Dermis lymphatic vessel endothelial cell (primary cell): ENCODE results near the gene ACRBP. TPM values are rescaled to one million over a fixed set of nuclear protein-coding genes. Genes with fewer than 3 reads are reported as not detected.

Experiments used
- total RNA-seq: library from RNA; depleted of rRNA; stranded (reverse); fragments of >200 nt; gene quantifications from 2 replicates; pipeline ENCODE4 v1.2.1, GENCODE V29; 2014

Gene ACRBP
- 0.33 and 0.43 TPM in 2 replicates for total RNA-seq

DNA sequence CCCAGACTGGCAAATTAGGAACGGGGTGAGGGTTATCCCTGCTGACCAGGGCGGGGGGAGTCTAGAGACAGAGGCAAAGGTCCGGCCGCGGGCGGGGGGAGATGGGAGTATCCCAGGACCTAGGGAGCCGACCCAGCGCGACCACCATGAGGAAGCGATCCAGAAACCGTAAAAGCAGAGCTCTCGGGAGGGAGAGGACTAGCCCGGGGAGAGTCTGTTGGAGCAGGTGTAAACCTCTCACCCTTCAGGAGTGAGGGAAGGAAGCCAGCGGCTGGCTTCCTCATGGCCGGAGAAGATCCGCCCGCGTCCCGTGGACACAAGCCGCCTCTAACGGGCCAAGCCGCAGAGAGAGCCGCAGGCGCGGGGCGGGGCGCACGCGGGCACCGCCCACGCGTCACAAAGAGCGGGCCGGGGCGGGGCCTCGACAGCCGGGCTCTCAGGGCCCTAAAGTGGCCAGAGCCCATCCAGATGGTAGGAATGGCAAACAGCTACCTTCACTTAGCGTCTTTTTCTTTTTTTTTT lies at the start of gene ACRBP:
TSS of gene ACRBP (minus strand) at position 350 of the 522 bp plus-strand sequence. CDS start at position 284, 66 bp downstream.

DNA sequence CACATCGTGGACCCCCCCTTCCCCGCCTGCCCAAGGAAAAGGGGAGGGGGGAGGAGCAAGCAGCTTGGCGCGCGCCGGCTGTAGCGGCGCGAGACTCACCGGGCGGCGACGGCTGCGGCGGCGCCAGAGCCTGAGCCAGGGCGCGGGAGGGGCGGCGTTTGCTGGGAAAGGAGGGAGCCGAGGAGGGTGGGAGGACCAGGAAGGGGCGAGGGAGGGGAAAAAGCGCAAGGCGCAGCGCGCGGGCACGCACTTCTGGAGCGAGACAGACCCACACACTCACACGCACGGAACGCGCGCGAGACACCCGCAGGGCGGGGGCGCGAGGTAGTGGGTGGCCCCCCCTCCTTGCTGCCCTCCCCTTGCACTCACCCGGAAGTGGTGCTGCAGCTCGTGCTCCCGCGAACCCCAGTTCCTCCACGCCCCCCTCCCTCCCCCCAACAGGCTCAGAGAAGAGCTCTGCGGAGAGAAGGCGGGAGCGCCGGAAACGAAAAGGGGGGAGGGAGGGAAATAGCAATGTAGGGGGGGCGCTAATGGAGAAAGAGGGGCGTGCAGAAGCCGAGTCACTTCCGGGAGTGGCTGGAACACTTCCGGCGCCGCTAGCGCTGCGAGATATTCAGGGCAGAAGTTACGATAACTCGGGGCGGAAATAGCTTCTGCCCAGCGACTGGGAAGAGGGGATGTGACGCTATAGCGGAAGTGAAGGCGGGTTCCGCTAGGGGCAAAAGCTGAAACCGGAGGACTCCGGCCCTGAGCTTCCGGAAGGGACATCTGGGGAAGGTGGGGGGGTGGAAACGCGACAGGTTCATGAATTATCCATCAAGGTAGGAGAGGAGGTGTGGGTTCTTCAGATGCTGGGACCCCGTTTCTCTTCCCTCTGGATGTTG lies 42.0 kb upstream of the ACRBP start, which contains the start of gene ZNF384:
TSS of gene ZNF384 (minus strand) at position 377 of the 884 bp plus-strand sequence. CDS start 9,855 bp downstream, outside the sequence.

DNA sequence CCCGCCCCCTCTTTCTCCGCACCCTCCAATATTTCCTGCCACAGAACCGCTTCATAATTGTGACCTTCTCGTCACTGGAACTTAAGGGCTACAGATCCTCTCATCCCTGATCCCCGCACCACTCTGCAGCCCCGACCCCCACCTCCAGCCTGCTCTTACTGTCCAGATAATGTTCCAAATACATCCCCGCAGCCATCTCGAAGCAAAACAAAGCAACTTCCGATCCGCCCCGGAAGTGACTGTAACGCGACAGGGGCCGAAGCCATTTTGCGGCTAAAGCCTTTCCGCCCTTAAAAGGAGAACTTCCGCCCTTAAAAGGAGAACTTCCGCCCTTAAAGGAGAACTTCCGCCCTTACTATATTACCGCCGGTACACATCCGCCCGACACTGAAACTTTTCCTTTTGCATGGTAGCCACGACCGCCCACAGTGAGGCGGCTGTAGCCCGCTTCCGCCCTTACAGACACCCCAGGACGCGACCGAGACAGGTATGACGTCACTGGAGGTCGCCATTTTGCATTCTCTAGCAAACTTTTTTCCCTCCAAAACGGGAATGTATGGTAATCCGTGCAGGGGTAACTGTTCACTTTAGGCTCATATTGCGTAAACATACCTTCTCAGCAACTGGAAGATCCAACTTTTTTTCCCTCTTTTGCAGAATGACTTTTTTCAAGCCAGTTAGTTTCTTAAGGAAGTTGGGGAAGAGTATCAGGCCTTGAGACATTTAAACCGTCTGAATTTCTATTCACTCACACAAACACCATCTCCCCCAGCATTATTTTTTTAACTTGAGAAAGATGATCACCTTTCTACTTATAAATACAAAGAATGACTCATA lies 15.9 kb upstream of the ACRBP start, which contains the start of gene ING4:
TSS of gene ING4 (minus strand) at position 214 of the 837 bp plus-strand sequence. CDS start at position 196, 18 bp downstream.

DNA sequence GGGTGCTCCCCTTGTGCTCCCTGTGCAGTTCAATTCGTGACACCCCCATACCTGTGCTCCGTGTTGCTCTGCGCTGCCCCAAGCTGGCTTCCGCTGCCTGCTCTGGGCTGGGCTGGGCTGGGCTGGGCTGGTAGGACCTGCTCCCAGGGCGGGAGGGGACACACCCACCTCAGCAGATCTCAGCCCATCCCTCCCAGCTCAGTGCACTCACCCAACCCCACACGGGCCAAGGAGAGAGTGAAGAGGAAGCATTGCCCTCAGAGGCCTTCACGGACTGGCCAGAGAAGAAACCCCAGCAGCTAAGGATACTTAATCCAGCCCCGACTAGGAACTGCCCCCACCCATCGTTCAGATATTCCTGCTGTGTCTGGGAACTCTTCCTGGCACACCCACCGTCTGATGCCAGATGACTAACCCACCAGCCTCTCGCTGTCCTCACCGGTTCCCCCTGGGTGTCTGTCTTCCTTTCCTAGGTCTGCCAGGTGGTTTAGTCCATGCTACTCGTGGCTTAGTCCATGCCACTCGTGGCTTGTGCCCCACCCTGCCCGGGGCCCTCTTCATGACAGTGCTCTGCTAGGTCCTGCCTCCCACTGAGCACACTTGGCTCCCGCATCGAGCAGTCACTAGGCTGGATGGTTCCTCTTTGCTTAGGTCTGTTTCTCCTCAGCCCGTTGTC lies 11.2 kb downstream of the ACRBP start, which contains the start of gene LPAR5:
TSS of gene LPAR5 (minus strand) at position 104 of the 676 bp plus-strand sequence. CDS start 14,711 bp downstream, outside the sequence.

Other genes starting within 250 kb of the ACRBP start
- gene CD27, start 202.5 kb downstream of the ACRBP start, total RNA-seq: not detected in 2 replicates
- gene TAPBPL, start 195.4 kb downstream of the ACRBP start, total RNA-seq: 11.0 and 28.1 TPM in 2 replicates
- gene VAMP1, start 176.8 kb downstream of the ACRBP start, total RNA-seq: 2.1 and 2.4 TPM in 2 replicates
- 107 and 124 TPM in 2 replicates for gene MRPL51, start 154.2 kb downstream of the ACRBP start, total RNA-seq
- 16.9 and 22.3 TPM in 2 replicates for gene NCAPD2, start 153.3 kb downstream of the ACRBP start, total RNA-seq
- gene GAPDH, start 112.9 kb downstream of the ACRBP start, total RNA-seq: 3,384 and 4,426 TPM in 2 replicates
- 9.7 and 11.3 TPM in 2 replicates for gene IFFO1, start 91.4 kb downstream of the ACRBP start, total RNA-seq
- gene NOP2, start 79.1 kb downstream of the ACRBP start, total RNA-seq: 8.7 and 13.8 TPM in 2 replicates
- 201 and 235 TPM in 2 replicates for gene CHD4, start 40.1 kb downstream of the ACRBP start, total RNA-seq
- gene LPAR5, start 11.5 kb downstream of the ACRBP start, total RNA-seq: under 0.01 TPM in 1 of 2 replicates, not detected in the other
- 48.1 and 53.3 TPM in 2 replicates for gene ING4, start 15.7 kb upstream of the ACRBP start, total RNA-seq
- 7.8 and 8.0 TPM in 2 replicates for gene ZNF384, start 41.9 kb upstream of the ACRBP start, total RNA-seq
- not detected in 2 replicates for gene PIANP, start 53.4 kb upstream of the ACRBP start, total RNA-seq
- gene COPS7A, start 76.6 kb upstream of the ACRBP start, total RNA-seq: 43.1 and 45.3 TPM in 2 replicates
- 68.2 and 71.3 TPM in 2 replicates for gene MLF2, start 105.7 kb upstream of the ACRBP start, total RNA-seq
- gene PTMS, start 118.9 kb upstream of the ACRBP start, total RNA-seq: 46.1 and 57.2 TPM in 2 replicates
- gene LAG3, start 125.1 kb upstream of the ACRBP start, total RNA-seq: 0.09 and 0.22 TPM in 2 replicates
- not detected in 2 replicates for gene CD4, start 142.1 kb upstream of the ACRBP start, total RNA-seq
- 0.09 and 0.22 TPM in 2 replicates for gene GPR162, start 174.4 kb upstream of the ACRBP start, total RNA-seq
- gene P3H3, start 181.0 kb upstream of the ACRBP start, total RNA-seq: 10.2 and 10.9 TPM in 2 replicates
- 0.11 and 0.26 TPM in 2 replicates for gene GNB3, start 193.5 kb upstream of the ACRBP start, total RNA-seq
- gene CDCA3, start 203.9 kb upstream of the ACRBP start, total RNA-seq: 2.7 and 3.4 TPM in 2 replicates
- gene USP5, start 204.7 kb upstream of the ACRBP start, total RNA-seq: 69.3 and 72.1 TPM in 2 replicates
- 630 and 802 TPM in 2 replicates for gene TPI1, start 220.1 kb upstream of the ACRBP start, total RNA-seq
- gene SPSB2, start 225.9 kb upstream of the ACRBP start, total RNA-seq: 3.4 and 4.2 TPM in 2 replicates